Panc1 (cell line): ENCODE measurements around the gene HSPA12A.

Experiments
- CTCF ChIP-seq: fragments of 450-650 bp; IDR thresholded peaks from 2 replicates; pipeline ENCODE4 v1.5.1; 2017; ENCODE audit warnings: mild to moderate bottlenecking
- POLR2AphosphoS5 ChIP-seq: IDR thresholded peaks from 2 replicates; pipeline ENCODE4 v1.6.1; 2012; ENCODE audit warnings: mild to moderate bottlenecking, low read depth, low read length, moderate library complexity
- TCF7L2 ChIP-seq: IDR thresholded peaks from 2 replicates; pipeline ENCODE4 v1.6.1; 2011; ENCODE audit warnings: mild to moderate bottlenecking, low read depth, low read length, inconsistent platforms

GRCh38 chr10:116722736-116723427 lies 19.5 kb downstream of the HSPA12A start:
- no peak for TF ChIP-seq CTCF
- no peak for TF ChIP-seq TCF7L2
- no peak for TF ChIP-seq POLR2AphosphoS5
